ENCODE data around the gene MYT1. TPM values are rescaled to one million over a fixed set of nuclear protein-coding genes. Genes with fewer than 3 reads are reported as not detected.

The MYT1 gene
- polyA plus RNA-seq, 1 experiment: not detected

DNA sequence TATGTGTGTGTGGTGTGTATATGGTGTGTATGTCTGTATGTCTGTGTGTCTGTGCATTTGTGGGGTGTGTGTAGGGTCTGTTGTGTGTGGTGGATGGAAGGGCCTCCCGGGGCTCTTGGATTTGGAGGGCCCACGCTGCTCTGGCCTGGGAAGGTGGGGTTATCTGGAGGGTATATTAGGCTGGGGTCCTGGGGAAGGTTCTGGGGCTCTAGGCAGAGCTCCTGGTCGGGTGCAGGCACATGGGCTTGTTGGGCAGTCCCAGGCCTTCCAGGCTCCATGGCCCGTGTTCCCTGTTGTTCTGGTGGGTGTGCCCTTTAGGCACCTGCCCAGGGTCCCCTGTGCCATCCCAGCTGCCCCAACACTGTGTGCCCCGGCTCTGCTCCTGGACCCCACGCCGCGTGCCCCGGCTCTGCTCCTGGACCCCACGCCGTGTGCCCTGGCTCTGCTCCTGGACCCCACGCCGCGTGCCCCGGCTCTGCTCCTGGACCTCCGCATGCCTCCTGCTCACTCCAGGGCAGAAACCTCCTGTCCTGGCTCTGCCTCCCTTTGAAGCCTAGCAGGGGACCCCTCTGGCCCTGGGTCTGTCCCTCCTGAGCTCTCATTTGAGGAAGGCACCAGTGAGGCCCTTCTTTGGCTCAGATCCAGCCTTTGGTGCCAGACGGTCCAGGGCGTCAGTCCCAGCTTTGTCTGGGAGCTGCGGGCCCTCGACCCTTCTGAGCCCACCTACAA, 10.2 kb upstream of the MYT1 start:
- POLR2A ChIA-PET: no interaction called here
- Histone ChIP-seq H3K36me3 (ENCODE audit: control insufficient read depth, insufficient read depth, low read length) (no peaks in the 10 kb centered on the region), H3K4me3 (ENCODE audit: low read depth, low read length) (no peak overlapping the region), H3K27me3 (ENCODE audit: control insufficient read depth, insufficient read depth, low read length) (no peaks in the 10 kb centered on the region)
- no peak for DNase-seq (ENCODE audit: low read depth)
- CTCF ChIA-PET: interaction anchor here (0.7 to 1.1 kb wide), 2 partner anchors 16 to 733 kb away, joined by 3 read pairs; no protein-coding TSS in a partner anchor
- TF ChIP-seq, protein P1, sequence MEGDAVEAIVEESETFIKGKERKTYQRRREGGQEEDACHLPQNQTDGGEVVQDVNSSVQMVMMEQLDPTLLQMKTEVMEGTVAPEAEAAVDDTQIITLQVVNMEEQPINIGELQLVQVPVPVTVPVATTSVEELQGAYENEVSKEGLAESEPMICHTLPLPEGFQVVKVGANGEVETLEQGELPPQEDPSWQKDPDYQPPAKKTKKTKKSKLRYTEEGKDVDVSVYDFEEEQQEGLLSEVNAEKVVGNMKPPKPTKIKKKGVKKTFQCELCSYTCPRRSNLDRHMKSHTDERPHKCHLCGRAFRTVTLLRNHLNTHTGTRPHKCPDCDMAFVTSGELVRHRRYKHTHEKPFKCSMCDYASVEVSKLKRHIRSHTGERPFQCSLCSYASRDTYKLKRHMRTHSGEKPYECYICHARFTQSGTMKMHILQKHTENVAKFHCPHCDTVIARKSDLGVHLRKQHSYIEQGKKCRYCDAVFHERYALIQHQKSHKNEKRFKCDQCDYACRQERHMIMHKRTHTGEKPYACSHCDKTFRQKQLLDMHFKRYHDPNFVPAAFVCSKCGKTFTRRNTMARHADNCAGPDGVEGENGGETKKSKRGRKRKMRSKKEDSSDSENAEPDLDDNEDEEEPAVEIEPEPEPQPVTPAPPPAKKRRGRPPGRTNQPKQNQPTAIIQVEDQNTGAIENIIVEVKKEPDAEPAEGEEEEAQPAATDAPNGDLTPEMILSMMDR (IDR thresholded peaks at IDR 0.05; ENCODE audit: insufficient read depth, low read depth, low read length): no peak

DNA sequence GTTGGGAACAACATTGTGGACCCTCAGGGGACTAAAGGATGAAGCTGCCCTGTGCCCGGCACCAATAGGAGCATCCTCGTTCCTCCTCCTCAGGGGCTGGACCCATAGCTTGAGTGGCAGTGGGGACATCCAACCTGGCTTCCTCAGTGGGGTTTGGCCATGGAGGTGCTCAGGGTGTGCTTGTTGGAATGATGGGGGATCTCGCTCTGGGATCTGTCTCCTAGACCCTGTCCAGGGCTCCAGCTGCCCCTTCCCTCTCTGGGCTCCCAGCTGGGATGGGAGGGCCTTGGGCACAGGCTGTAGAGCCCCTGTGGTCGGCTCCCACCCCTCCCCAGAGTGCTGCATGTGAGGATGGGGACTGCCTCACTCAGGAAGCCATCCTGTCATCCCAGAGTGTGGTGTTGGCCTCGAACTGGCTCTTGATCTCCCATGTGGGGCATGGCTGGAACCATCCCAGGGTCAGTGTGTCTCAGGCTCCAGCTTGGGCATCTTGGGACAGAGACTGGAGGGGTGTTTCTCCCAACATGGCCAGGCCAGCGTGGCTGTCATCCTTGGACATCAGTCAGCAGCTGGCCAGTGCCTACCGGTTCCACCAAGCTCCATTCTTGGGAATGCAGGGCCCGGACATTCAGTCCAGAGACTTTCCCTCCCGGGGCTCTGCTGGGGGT, 9.5 kb upstream of the MYT1 start:
- Histone ChIP-seq H3K27me3 (ENCODE audit: control insufficient read depth, insufficient read depth, low read length) (no peaks in the 10 kb centered on the region; the same call in 1 of the 2 replicates), H3K4me3 (ENCODE audit: low read depth, low read length) (no peak overlapping the region), H3K36me3 (ENCODE audit: control insufficient read depth, insufficient read depth, low read length) (no peaks in the 10 kb centered on the region)
- DNase-seq (ENCODE audit: low read depth): no peak
- CTCF ChIA-PET: interaction anchor here (1.1 kb wide), 1 partner anchor 16 kb away, joined by 3 read pairs; no protein-coding TSS in a partner anchor
- POLR2A ChIA-PET: no interaction called here
- TF ChIP-seq, protein P1 (IDR thresholded peaks at IDR 0.05; ENCODE audit: insufficient read depth, low read depth, low read length): no peak

DNA sequence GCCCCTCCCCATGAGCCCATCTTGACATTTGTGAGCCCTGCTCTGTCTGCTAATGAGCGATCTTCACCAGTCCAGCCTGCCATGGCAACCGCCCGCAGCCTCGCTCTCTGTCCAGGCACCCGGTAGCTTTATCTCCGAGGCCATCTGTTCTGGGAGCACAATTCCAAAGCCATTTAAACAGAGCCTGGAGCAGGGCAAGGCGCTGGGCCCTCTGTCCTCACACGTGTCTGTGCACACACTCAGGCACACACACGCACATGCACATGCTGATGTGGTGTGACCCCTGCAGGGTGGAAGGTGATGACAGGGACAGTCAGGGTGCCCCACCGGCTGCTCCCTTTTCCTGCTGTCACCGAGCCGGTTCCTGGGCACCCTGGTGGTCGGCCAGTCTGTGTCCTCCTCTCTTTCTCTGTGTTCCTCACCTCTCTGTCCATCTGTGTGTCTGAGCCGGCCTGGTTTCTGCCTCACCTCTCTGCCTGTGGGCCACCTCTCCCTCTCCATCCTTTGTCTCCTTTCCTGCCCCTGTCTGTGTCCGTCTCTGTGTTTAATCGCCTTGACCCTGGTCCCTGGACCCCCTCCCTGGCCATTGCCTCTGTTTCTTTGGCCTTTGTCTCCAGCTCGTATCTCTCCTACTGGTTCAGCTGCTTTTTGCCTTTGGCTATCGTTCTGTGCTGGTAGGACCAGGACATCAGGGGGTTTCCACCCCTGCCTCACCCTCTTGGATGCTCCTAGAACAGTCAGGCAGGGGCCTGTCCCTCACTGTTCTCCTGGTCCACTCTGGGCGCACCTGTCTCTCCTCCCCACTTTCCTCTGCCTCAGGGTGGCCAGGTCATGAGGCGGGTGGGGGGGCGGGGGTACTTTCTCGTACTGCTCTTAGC, 8.8 kb upstream of the MYT1 start:
- POLR2A ChIA-PET: no interaction called here
- no peak for DNase-seq (ENCODE audit: low read depth)
- H3K4me3 ChIP-seq (ENCODE audit: low read depth, low read length): no peak overlapping the region
- CTCF ChIA-PET: interaction anchor here (0.7 to 1.1 kb wide), 2 partner anchors 10 to 17 kb away, joined by 3 read pairs; no protein-coding TSS in a partner anchor
- TF ChIP-seq, protein P1 (IDR thresholded peaks at IDR 0.05; ENCODE audit: insufficient read depth, low read depth, low read length): no peak
- H3K27me3 ChIP-seq (ENCODE audit: control insufficient read depth, insufficient read depth, low read length): peaks cover 3% of the 10 kb centered on the region; the same call in 1 of the 2 replicates
- H3K36me3 ChIP-seq (ENCODE audit: control insufficient read depth, insufficient read depth, low read length): no peaks in the 10 kb centered on the region

DNA sequence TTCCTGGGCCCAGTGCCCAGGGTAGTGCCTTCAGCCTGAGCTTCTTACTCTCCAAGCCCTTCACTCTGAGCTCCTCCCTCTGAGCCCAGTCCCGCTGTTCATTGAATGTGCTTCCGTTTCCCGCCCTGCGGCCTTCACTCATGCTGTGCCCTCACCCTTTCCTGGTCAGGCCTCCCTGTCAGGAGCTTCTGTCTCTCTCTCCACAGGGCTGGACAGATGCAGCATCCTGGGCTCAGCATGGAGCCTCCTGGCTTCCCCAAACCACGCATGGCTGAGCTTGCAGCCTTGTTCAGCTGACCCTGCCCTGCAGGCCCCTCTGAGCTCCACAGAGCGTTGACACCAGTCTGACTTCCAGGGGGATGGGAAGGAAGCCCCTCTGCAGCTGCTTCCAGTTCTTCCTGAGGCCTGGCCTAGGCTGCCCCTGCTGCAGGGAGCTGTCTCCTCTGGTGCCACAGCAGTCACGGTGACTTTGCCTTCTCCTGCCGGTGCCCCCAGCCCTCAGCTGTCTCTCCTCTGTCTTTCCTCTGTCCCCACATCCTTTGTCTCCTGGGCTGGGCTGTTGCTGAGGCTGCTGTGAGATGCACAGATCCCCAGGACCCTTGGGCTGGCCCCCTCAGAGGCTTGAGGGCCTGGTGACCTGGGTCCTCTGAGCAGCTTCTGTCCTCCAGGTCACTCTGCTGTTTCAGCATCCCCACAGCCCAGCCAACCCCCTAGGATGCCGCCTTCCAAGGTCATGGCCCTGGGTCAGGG, 7.9 kb upstream of the MYT1 start:
- Histone ChIP-seq H3K27me3 (ENCODE audit: control insufficient read depth, insufficient read depth, low read length) (peaks cover 8% of the 10 kb centered on the region), H3K36me3 (ENCODE audit: control insufficient read depth, insufficient read depth, low read length) (no peaks in the 10 kb centered on the region), H3K4me3 (ENCODE audit: low read depth, low read length) (no peak overlapping the region)
- POLR2A ChIA-PET: no interaction called here
- DNase-seq (ENCODE audit: low read depth): no peak
- TF ChIP-seq, protein P1 (IDR thresholded peaks at IDR 0.05; ENCODE audit: insufficient read depth, low read depth, low read length): no peak
- CTCF ChIA-PET: interaction anchor here (0.7 to 0.8 kb wide), 2 partner anchors 9 to 35 kb away, joined by 3 read pairs; no protein-coding TSS in a partner anchor
